GM18861 (cell line): ENCODE data around the gene NDUFV3.
"Not testable (repeated sequence)": the region's sequence is repeated elsewhere in the genome, so short reads cannot be mapped to it uniquely, and the experiment has no call there.

Experiments
- ATAC-seq: cut with Tn5 transposase; IDR thresholded peaks from one replicate; pipeline ENCODE4 v1.9.1; 2021; ENCODE audit not compliant: unreplicated experiment

NDUFV3 gene

GRCh38 chr21:42883921-42884320 lies 9.2 kb upstream of the NDUFV3 start:
- ATAC-seq: no peak

DNA sequence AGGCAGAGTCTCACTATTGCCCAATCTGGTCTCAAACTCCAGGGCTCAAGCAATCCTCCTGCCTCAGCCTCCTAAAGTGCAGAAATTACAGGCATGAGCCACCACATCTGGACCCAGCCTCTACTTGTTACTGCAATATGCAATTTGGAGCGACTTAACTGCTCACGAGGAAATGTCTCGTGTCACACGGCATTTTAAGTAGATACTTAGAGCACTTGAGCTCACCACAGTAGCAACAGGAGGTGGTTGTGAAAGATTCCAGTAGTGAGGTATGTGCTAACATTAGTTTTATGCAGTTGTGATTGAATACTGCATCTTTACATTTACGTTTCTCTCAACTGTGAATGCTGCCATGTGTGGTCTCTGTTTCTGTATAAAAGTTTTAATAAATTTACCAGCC lies 5.8 kb upstream of the NDUFV3 start:
- ATAC-seq: no peak

- ATAC-seq: no peak
Measured at GRCh38 chr21:42892582-42892930, 553 bp upstream of the NDUFV3 start.

DNA sequence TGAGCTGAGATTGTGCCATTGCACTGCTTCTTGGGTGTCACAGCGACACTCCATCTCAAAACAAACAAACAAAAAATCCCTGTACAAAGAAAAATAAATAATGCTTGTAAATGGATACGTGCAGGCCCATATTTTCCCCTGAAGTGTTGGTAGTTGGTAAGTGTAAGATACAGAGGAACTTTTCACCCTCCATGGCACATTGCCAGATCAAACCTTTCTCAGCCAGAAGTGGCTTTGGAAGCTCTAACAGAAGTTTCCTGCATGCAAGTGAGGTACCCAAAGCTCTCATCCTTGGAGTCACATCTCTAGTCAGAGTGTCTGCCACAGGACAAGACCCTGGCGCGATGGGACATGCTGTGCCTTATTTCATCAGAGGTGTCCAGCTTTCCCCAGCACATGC lies 7.3 kb downstream of the NDUFV3 start:
- no peak for ATAC-seq

GRCh38 chr21:42903817-42904216 lies 10.7 kb downstream of the NDUFV3 start:
- ATAC-seq: no peak

DNA sequence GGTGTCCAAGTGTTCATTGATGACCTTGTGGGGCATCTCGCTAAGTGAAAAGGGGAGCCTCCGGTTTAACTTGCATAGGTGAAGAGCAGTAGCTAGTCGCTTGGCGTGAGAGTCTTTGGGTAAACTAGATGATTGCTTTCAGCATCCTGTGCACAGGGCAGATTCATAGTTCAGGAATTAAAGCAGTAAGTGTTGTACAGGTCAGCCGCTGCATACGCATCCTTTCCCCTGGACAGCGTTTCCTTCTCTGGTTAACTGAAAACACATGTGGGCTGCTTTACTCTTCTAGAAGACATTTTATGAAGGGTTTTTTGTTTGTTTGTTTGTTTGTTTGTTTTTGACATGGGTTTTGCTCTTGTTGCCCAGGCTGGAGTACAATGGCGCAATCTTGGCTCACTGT lies 12.1 kb downstream of the NDUFV3 start:
- ATAC-seq: no peak

DNA sequence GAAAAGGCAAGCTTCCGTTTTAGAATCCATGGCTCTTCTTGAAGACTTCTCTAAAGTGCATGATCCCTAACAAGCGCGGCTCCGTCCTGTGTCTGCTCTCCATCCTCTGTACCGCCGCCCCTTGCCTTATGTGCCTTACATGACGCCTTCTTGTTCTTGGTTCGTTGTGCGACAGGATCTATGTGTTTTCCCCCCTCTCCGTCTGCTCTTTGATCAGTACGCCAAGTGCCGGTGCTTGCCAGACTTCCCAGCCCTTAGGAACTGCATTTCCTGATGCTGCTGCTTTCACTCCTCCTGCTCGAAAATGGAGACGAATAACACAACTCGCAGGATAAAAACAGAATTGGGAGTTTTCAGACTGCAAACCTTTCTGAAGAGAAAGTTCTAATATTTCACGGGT lies 13.1 kb downstream of the NDUFV3 start:
- ATAC-seq: no peak

- ATAC-seq: not testable (repeated sequence)
Measured at GRCh38 chr21:42908484-42908883, 15.4 kb downstream of the NDUFV3 start.

DNA sequence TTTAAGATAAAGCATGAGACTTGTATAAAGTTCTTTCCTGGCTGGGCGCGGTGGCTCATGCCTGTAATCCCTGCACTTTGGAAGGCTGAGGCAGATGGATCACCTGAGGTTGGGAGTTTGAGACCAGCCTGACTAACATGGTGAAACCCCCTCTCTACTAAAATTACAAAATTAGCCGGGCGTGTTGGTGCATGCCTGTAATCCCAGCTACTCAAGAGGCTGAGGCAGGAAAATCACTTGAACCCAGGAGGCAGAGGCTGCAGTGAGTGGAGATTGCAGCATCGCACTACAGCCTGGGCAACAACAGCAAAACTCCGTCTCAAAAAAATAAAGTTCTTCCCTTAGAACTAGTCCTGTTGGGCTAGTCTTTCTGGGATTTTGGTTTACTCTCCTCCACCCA lies 18.8 kb downstream of the NDUFV3 start:
- ATAC-seq: not testable (repeated sequence)

GRCh38 chr21:42913476-42913875 lies 20.4 kb downstream of the NDUFV3 start:
- ATAC-seq: no peak

GRCh38 chr21:42918291-42918690 lies 25.2 kb downstream of the NDUFV3 start:
- no peak for ATAC-seq

DNA sequence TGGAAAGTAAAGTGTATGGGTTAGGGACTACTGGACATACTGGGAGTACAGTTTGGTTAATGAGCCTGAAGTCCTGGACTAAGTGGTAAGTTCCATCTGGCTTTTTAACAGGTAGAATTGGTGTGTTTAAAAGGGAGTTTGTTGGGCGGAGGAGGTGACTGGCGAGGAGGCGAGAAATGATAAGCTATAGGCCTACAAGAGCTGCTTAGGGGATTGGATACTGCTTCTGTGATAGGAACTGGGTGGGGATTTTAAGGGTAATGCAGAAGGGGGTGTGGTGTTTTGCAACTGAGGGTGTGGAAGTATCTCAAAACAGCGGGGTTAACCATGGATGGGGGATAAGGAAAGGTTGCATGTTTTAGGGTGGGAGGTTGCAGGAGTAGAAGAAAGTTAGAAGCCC lies 28.8 kb downstream of the NDUFV3 start:
- no peak for ATAC-seq

DNA sequence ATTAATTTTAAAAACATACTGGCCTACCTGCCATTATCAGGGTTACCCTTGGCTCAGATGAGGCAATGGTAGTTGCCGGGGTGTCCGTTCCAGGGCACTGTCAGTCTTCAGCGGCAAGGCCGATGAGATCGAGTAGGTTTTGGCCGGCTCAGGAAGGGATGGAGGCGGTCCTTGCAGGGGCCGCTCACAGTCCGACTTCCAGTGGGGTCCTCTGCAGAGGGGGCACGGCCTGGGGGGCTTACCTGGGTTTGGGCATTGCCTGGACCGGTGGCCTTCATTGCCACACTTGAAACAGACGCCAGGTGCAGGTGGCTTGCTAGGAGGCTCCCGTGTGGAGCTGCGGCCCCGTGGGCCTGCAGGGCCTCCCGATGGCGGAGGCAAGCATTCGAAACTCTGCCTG lies 29.8 kb downstream of the NDUFV3 start:
- ATAC-seq: no peak

DNA sequence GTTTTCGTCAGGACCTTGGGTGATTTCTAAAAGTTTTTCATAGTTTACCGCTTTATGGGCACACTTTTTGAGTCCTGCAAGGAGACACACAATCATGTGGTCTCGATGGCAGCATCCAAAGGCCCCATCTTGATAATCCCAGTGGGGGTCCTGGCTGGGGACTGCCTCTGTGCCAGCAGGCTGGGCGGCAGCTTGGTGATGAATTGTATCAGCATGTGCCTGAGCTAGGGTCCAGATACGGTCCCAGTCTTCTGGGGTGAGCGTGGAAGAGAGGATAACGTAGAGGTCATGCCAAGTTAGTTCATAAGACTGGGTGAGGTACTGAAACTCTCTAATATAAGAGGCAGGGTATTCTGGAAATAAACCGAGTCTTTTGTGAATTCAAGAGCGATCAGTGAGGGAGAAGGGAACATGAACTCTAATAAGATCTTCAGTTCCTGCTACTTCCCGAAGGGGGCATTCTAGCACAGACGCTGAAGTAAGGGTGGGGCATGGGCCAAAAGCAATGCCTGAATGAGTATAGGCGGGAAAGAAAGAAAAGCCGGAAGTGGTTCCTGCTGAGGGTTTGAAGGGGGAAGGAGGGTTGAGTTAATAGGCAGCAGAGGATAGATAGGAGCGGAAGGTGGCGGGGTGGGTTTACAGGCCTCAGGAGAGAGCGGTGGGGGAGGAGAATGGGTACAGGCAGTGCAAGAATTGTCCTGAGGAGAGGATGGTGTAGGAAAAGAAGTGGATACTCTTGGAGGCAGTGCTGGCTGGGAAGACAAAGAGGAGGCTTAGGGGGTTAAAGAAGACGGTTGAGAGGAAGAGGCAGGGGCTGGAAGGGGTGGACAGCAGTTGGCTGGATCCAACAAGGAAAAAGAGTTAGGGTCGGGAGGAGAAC lies 30.7 kb downstream of the NDUFV3 start:
- no peak for ATAC-seq

- no peak for ATAC-seq
Measured at GRCh38 chr21:42924433-42924751, 31.3 kb downstream of the NDUFV3 start.

GRCh38 chr21:42925114-42925926 lies 32.2 kb downstream of the NDUFV3 start, which contains the start of gene ERVH48-1:
ERVH48-1 (minus strand) TSS chr21:42925630; CDS start chr21:42919006, 6,624 bp downstream.
- ATAC-seq: no peak

DNA sequence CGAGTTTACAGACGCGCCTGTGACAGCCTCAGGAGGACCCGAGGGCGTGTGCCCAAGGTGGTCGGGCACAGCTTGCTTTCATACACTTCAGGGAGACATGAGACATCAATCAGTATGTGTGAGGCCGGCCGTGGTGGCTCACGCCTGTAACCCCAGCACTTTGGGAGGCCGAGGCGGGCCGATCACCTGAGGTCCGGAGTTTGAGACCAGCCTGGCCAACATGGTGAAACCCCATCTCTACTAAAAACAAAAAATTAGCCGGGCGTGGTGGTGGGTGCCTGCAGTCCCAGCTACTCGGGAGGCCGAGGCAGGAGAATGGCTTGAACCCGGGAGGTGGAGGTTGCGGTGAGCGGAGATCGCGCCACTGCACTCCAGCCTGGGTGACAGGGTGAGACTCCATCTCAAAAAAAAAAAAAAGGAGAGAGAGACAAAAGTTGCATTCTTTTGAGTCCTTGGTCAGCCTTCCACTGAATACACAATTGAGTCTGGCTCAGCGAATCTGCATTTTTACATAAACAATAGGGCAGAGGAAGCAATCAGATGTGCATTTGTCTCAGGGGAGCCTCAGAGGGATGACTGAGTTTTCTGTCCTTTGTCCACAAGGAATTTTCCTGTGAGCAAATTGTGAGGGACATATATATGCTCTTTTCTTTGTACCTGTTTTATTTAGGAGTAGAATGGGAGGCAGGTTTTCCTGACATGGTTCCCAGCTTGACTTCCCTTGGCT lies 34.5 kb downstream of the NDUFV3 start:
- not testable (repeated sequence) for ATAC-seq

GRCh38 chr21:42929969-42930368 lies 36.9 kb downstream of the NDUFV3 start:
- ATAC-seq: no peak

DNA sequence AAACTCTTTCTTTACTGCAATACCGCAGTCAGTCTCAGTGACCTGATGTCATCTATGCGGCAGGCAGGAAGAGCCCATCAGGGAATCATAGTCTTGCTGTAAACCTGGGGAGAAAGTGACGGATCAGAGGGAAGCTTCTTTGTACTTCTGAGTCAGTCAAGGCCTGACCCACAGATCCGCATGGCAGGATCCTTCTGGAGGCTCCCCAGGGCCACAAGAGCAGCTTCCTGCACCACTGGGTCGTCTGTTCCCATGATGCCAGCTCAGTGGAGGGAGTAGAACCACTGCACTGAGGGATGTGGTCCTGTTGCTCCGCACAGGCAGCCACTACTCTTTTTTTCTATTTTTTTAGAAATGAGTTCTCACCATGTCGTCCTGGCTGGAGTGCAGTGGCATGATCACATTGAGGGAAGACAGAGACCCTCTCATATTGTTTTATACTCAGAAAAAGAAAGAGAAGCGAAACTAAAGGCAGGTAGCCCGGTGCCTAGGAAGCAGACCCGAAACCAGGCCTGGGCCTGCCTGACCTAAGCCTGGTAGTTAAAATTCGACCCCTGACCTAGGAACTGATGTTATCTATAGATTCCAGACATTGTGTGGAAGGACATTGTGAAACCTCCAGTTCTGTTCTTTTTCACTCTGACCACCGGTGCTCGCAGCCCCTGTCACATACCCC lies 38.6 kb downstream of the NDUFV3 start:
- no peak for ATAC-seq

DNA sequence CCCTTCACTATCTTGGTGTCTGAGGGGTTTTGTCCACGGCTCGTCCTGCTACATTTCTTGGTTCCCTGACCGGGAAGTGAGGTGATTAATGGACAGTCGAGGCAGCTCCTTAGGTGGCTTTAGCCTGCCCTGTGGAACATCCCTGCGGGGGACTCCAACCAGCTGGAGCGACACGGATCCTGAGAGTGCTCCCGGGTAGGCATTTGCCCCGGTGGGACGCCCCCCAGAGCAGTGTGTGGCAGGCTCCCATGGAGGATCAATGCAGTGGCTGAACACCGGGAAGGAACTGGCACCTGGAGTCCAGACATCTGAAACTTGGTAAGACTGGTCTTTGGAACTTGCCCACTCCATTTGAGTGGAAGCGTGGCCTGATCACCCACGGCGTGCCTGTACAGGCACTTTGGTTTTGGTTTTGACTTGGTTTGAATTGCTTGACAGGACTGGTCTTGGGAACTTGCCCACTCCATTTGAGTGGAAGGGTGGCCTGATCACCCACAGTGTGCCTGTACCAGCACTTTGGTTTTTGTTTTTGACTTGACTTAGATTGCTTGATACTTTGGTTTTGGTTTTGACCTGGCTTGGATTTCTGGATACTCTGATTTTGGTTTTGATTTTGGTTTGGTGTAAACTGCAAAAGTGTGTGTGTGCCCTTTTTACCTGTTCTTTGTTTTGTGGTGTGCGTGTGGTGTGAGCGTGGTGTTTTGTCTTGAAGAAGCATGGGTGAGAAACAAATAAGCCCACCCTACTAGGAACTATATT lies 39.4 kb downstream of the NDUFV3 start:
- not testable (repeated sequence) for ATAC-seq
